22Rv1 (cell line): Measurements from ENCODE around the gene CCDC63.
A peak's percentile ranks its signal among the peaks of the same experiment; 100 is the strongest.

Source experiments
- H3K27ac ChIP-seq: fragments of 450-650 bp; 2 replicates; pipeline ENCODE4 v1.5.1; 2017
- CTCF ChIP-seq: fragments of 450-650 bp; IDR thresholded peaks from 2 replicates; pipeline ENCODE4 v1.5.1; 2017; ENCODE audit warnings: mild to moderate bottlenecking
- ZFX ChIP-seq: fragments of 450-650 bp; IDR thresholded peaks from 2 replicates; pipeline ENCODE4 v1.6.1; 2017; ENCODE audit warnings: antibody characterized with exemption, borderline replicate concordance

The CCDC63 gene

GRCh38 chr12:110927546-110927945, 80.8 kb downstream of the CCDC63 start:
- no peak overlapping the region for H3K27ac ChIP-seq
- no peak for TF ChIP-seq CTCF

GRCh38 chr12:110928700-110929099, 81.9 kb downstream of the CCDC63 start:
- TF ChIP-seq ZFX = no peak
- TF ChIP-seq CTCF = no peak

GRCh38 chr12:110929818-110930217, 83.0 kb downstream of the CCDC63 start:
- TF ChIP-seq CTCF (no peak), ZFX (no peak)
- no peak overlapping the region for H3K27ac ChIP-seq

More at GRCh38 chr12:110928700-110929099, 81.9 kb downstream of the CCDC63 start:
- H3K27ac ChIP-seq = no peak overlapping the region

- no peak overlapping the region for H3K27ac ChIP-seq
- TF ChIP-seq CTCF = no peak
- TF ChIP-seq ZFX = no peak
Measured at GRCh38 chr12:110930348-110931314, 83.8 kb downstream of the CCDC63 start.

GRCh38 chr12:110931315-110931728, 84.5 kb downstream of the CCDC63 start:
- no peak overlapping the region for H3K27ac ChIP-seq
- TF ChIP-seq ZFX (no peak), CTCF (no peak)

GRCh38 chr12:110932046-110932445, 85.3 kb downstream of the CCDC63 start:
- no peak for TF ChIP-seq ZFX
- TF ChIP-seq CTCF = peak; percentile 74
- H3K27ac ChIP-seq = no peak overlapping the region

- H3K27ac ChIP-seq = no peak overlapping the region
- no peak for TF ChIP-seq ZFX
- no peak for TF ChIP-seq CTCF
Measured at GRCh38 chr12:110933326-110933974, 86.7 kb downstream of the CCDC63 start.
